ENCODE data around the gene PTPRZ1. TPM values are rescaled to one million over a fixed set of nuclear protein-coding genes. Genes with fewer than 3 reads are reported as not detected.

Gene PTPRZ1
- total RNA-seq, 4 donors from 2014 or later, result 0.75 to 1.1 (median 0.98) TPM; not detected in 1

DNA sequence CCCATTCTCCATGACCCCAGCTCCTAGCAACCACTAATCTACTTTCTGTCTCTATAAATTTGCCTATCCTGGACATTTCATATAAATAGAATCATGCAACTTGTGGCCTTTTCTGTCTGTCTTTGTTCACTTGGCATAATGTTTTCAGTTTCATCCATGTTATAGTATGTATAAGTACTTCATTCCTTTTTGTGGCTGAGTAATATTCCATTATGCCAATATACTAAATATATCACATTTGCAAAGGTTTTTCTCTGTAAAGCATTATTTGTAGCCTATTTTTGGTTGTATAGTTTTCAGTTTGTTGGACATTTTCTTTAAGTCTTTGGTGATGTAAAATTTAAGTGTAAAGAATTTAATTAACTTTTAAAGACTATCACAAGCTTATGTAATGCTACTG, 2.2 kb downstream of the PTPRZ1 start:
- TF ChIP-seq, protein P1, sequence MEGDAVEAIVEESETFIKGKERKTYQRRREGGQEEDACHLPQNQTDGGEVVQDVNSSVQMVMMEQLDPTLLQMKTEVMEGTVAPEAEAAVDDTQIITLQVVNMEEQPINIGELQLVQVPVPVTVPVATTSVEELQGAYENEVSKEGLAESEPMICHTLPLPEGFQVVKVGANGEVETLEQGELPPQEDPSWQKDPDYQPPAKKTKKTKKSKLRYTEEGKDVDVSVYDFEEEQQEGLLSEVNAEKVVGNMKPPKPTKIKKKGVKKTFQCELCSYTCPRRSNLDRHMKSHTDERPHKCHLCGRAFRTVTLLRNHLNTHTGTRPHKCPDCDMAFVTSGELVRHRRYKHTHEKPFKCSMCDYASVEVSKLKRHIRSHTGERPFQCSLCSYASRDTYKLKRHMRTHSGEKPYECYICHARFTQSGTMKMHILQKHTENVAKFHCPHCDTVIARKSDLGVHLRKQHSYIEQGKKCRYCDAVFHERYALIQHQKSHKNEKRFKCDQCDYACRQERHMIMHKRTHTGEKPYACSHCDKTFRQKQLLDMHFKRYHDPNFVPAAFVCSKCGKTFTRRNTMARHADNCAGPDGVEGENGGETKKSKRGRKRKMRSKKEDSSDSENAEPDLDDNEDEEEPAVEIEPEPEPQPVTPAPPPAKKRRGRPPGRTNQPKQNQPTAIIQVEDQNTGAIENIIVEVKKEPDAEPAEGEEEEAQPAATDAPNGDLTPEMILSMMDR (IDR thresholded peaks at IDR 0.05; ENCODE audit: low read depth), result no peak

DNA sequence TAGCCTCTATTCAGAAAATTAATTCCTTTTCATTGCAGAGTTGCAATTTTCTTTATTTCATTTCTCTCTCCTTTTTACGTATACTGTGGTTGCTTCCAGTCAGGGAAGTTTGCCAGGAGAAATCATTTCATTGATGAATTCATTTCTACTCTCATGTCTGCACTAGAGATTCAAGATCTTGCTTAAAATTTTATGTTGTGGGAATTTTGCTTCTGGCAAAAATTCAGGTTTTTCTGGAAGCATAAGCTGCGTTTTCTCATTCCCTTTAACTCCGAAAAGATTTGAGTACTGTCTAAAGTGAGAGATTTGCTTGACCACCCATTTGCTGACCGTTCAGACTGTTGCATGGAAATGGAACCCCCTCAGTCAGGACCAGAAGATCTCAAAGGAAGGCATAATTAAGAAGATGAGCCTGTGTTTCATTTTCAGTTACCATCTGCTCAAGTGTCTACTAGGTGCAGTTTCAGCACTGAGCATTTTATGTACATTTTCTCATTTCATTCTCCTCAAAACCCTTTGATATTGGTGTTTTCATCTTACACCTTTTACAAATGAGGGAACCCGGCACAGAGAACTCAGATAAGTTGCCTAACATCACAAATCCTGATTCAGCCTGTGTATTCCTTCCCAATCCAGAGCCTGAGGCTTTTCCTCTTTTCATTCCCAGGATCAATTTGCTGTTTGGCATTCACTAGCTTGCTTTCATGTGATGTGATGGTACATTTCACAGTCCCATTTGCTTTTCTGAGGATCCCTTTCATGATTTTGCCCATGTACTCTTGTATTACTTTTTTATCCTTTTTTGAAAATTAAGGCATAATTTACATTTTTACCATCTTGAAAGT, 3.9 kb downstream of the PTPRZ1 start:
- TF ChIP-seq, protein P1 (IDR thresholded peaks at IDR 0.05; ENCODE audit: low read depth), result no peak

DNA sequence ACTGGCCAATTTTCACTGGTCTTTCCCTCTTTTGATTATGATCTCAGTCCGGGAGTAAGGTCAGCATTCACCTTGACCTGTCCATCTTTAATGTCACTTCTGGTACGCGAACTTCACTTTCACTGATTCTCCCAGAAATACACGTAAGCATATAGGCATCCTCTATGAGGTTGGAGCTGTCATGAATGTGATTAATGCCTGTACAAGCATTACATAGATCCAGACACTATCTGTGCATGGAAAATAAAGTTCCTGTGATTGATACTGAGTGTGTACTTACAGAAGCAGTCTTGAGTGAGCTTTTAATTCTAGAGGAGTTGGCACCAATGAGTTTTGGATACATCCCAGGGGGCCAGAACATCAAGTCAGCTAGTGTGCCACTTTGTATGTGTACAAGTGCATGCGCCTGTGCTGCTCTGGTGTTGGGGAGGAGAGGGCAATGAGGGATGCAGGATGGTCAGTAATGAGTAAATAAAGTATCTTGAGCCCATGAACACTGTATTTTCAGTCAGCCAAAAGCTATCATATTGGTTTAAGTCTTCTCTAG, 6.0 kb downstream of the PTPRZ1 start:
- TF ChIP-seq, protein P1 (IDR thresholded peaks at IDR 0.05; ENCODE audit: low read depth), result no peak

DNA sequence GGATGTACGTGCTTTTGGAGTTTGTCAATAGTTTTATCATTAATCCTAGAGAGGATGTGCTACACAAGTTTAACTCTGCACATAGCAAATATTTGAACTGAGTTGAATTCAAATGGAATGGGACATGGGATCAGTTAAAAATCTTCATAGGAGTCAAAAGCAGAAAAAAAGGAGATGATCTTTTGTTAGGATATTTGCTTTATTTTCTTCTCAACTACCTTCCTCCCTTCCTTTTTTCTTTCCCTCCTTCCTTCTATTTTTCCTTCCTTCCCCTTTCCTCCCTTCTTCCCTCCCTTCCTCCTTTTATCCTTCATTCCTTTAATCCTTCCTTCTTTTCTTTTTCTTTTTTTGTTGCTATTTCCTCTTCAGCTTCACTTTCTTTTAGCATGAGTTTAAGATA, 6.6 kb downstream of the PTPRZ1 start:
- TF ChIP-seq, protein P1 (IDR thresholded peaks at IDR 0.05; ENCODE audit: low read depth), result no peak

DNA sequence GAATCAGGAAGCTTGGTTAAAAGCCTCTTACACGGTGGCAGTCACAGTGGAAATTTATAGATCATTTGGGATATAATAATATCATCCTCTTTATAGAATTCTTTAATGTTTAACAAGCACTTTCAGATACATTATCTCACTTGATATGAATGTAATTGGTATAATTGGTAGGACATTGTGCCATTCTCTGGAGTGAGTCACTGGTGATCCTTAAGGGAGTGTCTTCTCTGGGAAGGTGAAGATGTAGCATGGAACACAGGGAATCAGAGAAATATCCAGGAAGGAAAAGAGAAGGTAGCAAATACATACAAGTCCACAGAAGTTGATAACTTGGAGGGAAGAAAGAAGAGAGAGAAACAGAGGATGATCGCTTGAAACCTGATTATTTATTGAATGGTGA, 9.8 kb downstream of the PTPRZ1 start:
- TF ChIP-seq, protein P1 (IDR thresholded peaks at IDR 0.05; ENCODE audit: low read depth), result no peak

DNA sequence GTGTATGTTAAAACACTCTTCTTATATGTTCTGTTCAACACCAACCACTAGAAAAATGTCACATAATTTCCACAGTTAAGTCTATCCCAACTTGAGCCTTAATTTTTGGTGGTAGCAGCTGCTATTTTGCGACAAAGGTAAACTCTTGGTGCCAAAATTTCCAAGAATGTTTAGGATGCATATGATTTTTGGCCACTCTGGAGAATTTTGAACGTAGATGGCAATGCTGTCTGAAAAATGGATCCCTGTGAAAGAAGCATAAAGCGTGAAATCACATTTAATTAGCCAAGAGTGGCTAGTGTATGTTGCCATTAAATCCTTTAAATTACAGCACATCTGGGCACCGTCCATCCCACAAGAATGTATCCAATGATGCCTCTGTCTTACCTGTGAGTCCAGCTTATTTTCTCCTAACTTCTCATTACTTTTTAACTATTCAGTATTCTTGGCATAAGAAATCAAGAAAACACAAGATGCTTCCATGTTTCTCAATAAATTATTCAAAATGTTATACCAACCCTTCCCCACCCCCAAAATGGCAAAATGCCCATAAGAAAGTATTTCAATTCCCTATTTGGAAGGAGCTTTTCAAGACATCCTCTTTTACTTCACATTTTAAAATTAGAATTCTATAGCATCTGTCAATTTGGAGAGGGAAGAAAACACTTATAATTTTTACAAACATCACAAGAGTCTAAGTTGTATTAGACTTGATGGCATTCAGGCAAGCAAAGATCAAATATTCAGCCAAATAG, 12.4 kb downstream of the PTPRZ1 start:
- TF ChIP-seq, protein P1 (IDR thresholded peaks at IDR 0.05; ENCODE audit: low read depth), result no peak

DNA sequence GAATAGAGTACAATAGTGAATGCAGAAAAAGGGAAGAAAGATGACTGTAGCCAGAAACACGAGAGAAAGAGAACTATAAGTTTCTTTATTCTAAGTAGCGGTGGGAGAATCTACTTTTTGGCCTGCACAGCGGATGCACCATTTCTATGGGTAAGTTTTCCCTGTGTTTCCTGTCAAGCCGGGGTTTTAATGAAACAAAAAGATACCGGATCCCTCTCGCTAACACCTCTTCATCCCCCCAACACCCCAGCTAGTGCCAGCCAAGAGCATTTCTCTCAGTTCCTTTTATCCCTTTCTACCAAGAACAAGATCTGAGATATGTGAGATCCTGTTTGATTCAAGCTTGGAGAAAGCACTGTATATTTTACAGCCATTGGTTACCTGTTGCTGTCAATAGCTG, 14.7 kb downstream of the PTPRZ1 start:
- TF ChIP-seq, protein P1 (IDR thresholded peaks at IDR 0.05; ENCODE audit: low read depth), result no peak
